Measurements from ENCODE around the gene PGP. TPM values are rescaled to one million over a fixed set of nuclear protein-coding genes. Genes with fewer than 3 reads are reported as not detected.
A peak's percentile ranks its signal among the peaks of the same experiment; 100 is the strongest.

PGP gene
- total RNA-seq, 1 experiment from 2014 or later, result 32.6 TPM

- TF ChIP-seq CTCF (IDR thresholded peaks at IDR 0.05 in 2 of 3, conservative IDR thresholded peaks at IDR 0.05 in 1 of 3; ENCODE audit: borderline replicate concordance in 1 of 3, insufficient read depth in 1 of 3, low read depth in 2 of 3, low read length in 2 of 3) (no peak), MAX (IDR thresholded peaks at IDR 0.05) (no peak), ZFX (IDR thresholded peaks at IDR 0.05) (no peak), POLR2AphosphoS5 (IDR thresholded peaks at IDR 0.05; ENCODE audit: low read depth, low read length) (no peak), ZNF274 (IDR thresholded peaks at IDR 0.05; ENCODE audit: low read depth, low read length) (no peak), CEBPB (IDR thresholded peaks at IDR 0.05; ENCODE audit: low read depth) (no peak), SP1 (IDR thresholded peaks at IDR 0.05; ENCODE audit: low read depth) (no peak)
These were observed 29.1 kb upstream of the PGP start (continued) for GRCh38 chr16:2243781-2244180.

GRCh38 chr16:2243031-2243528, 28.4 kb upstream of the PGP start:
- no peak overlapping the region for H3K9ac ChIP-seq (ENCODE audit: low read length)
- ATAC-seq, result peak; percentile 35; the same call in 1 of the 2 replicates
- H3K4me3 ChIP-seq (replicated peaks in 1 of 2; ENCODE audit: low read depth in 1 of 2, low read length in 2 of 2), result no peak overlapping the region
- CTCF ChIA-PET, result no interaction called here
- H3K4me2 ChIP-seq (ENCODE audit: low read length), result no peak overlapping the region
- no peak overlapping the region for H3K27ac ChIP-seq (ENCODE audit: low read depth, low read length)
- no peak for DNase-seq (ENCODE audit: low read depth, low spot score)
- POLR2A ChIA-PET, result no interaction called here
- no peak for TF ChIP-seq ATF3 (IDR thresholded peaks at IDR 0.05)
- peak in 2 of 3 experiments; percentile 21 to 31; a peak in 3 of 6 replicates for TF ChIP-seq CTCF (IDR thresholded peaks at IDR 0.05 in 2 of 3, conservative IDR thresholded peaks at IDR 0.05 in 1 of 3; ENCODE audit: borderline replicate concordance in 1 of 3, insufficient read depth in 1 of 3, low read depth in 2 of 3, low read length in 2 of 3)
- H3K36me3 ChIP-seq (ENCODE audit: control insufficient read depth in 1 of 2, insufficient read depth in 2 of 2, low read length in 2 of 2), result peaks cover 21 to 44% of the 10 kb centered on the region in 2 experiments; a peak in 3 of 4 replicates
- no peaks in the 10 kb centered on the region for H3K9me2 ChIP-seq (ENCODE audit: insufficient read depth)
- RAD21 ChIA-PET (ENCODE audit: low non-redundant PET in 1 of 2, low total read pairs in 2 of 2, uncharacterized antibody in 2 of 2, unreplicated experiment in 2 of 2), result no interaction called here
- H3K9me3 ChIP-seq (ENCODE audit: control insufficient read depth in 1 of 2, insufficient read depth in 1 of 2, low read depth in 1 of 2, low read length in 2 of 2), result no peaks in the 10 kb centered on the region
- BruUV-seq (replicated peaks), result no TSS peak
- H3K27me3 ChIP-seq (ENCODE audit: insufficient read depth, low read length), result no peaks in the 10 kb centered on the region
- H3K79me2 ChIP-seq (ENCODE audit: insufficient read depth, low read length), result peaks cover 50% of the 10 kb centered on the region
- intact Hi-C loops (cut with micrococcal nuclease), result no loop called here
- H2AFZ ChIP-seq (ENCODE audit: low read depth, low read length, poor library complexity, severe bottlenecking), result no peak overlapping the region
- peaks cover 0 to 17% of the 10 kb centered on the region in 2 experiments; a peak in 2 of 4 replicates for H3K4me1 ChIP-seq (ENCODE audit: control insufficient read depth in 1 of 2, insufficient read depth in 2 of 2, low read length in 2 of 2)
- no peaks in the 10 kb centered on the region for H4K20me1 ChIP-seq (ENCODE audit: insufficient read depth)
